Measurements from ENCODE around the gene KMT5B.

GRCh38 chr11:68256331-68256741 lies 43.2 kb upstream of the KMT5B start:
- TF ChIP-seq CTCF (IDR thresholded peaks at IDR 0.05; ENCODE audit: low read length) (no peak), EZH2phosphoT487 (IDR thresholded peaks at IDR 0.05; ENCODE audit: low read length) (no peak), EZH2 (optimal IDR thresholded peaks at IDR 0.05; ENCODE audit: low read depth, low read length) (no peak)

All from MM.1S (cell line).